Liver (tissue), 9 donors: ENCODE measurements around the gene FLNB. TPM values are rescaled to one million over a fixed set of nuclear protein-coding genes. Genes with fewer than 3 reads are reported as not detected.

Experiments used
- DNase-seq: peaks from one replicate; pipeline ENCODE4 v3.0.0-alpha.2; 2017; ENCODE audit warnings: low spot score
- H3K27ac ChIP-seq, 2 donors: one replicate each; pipeline ENCODE4 v1.7.0; 2013; ENCODE audit warnings: inconsistent platforms in 2 of 2, low read length in 2 of 2, control low read depth in 1 of 2, low read depth in 1 of 2, mild to moderate bottlenecking in 1 of 2
- H3K27me3 ChIP-seq, 4 donors: one replicate each; pipeline versions ENCODE4 v1.6.1 to v1.7.0; 2013; ENCODE audit warnings: low read length in 3 of 4, inconsistent platforms in 1 of 4, mild to moderate bottlenecking in 1 of 4, moderate library complexity in 1 of 4; ENCODE audit not compliant: control insufficient read depth in 4 of 4, insufficient read depth in 4 of 4
- H3K36me3 ChIP-seq, 4 donors: one replicate each; pipeline versions ENCODE4 v1.6.1 to v1.7.0; 2013; ENCODE audit warnings: low read length in 3 of 4, mild to moderate bottlenecking in 3 of 4, low read depth in 1 of 4, moderate library complexity in 1 of 4; ENCODE audit not compliant: control insufficient read depth in 4 of 4, insufficient read depth in 3 of 4
- H3K4me1 ChIP-seq, 4 donors: one replicate each; pipeline versions ENCODE4 v1.6.1 to v1.7.0; 2013; ENCODE audit warnings: low read length in 3 of 4, mild to moderate bottlenecking in 3 of 4, moderate library complexity in 1 of 4; ENCODE audit not compliant: control insufficient read depth in 4 of 4, insufficient read depth in 4 of 4
- H3K4me3 ChIP-seq, 3 donors: one replicate each; pipeline versions ENCODE4 v1.6.1 to v1.7.0; 2013; ENCODE audit warnings: low read length in 3 of 3, control low read depth in 1 of 3, low read depth in 1 of 3, mild to moderate bottlenecking in 1 of 3
- H3K9ac ChIP-seq, 2 donors: one replicate each; pipeline ENCODE4 v1.7.0; 2013; ENCODE audit warnings: low read length in 2 of 2, mild to moderate bottlenecking in 2 of 2, moderate library complexity in 2 of 2, control low read depth in 1 of 2, low read depth in 1 of 2
- H3K9me3 ChIP-seq, 4 donors: one replicate each; pipeline versions ENCODE4 v1.6.1 to v1.7.0; 2013; ENCODE audit warnings: low read length in 3 of 4; ENCODE audit not compliant: control insufficient read depth in 4 of 4
- EGR1 ChIP-seq, 2 donors: IDR thresholded peaks; 2 replicates each; pipeline ENCODE4 v1.6.1; 2016 to 2018; ENCODE audit warnings: antibody characterized with exemption in 2 of 2, low read depth in 2 of 2
- FOXA2 ChIP-seq: IDR thresholded peaks from 2 replicates; pipeline ENCODE4 v1.6.1; 2016; ENCODE audit warnings: antibody characterized with exemption
- GABPA ChIP-seq, 2 donors: IDR thresholded peaks in 1 of 2; conservative IDR thresholded peaks in 1 of 2; 2 replicates each; pipeline ENCODE4 v1.6.1; 2016; ENCODE audit warnings: antibody characterized with exemption in 2 of 2, mild to moderate bottlenecking in 1 of 2, moderate library complexity in 1 of 2
- HNF4A ChIP-seq, 2 donors: conservative IDR thresholded peaks; 2 replicates each; pipeline ENCODE4 v1.6.1; 2016; ENCODE audit warnings: antibody characterized with exemption in 2 of 2, mild to moderate bottlenecking in 2 of 2
- JUND ChIP-seq, 2 donors: IDR thresholded peaks; 2 replicates each; pipeline ENCODE4 v1.6.1; 2016; ENCODE audit warnings: antibody characterized with exemption in 2 of 2
- RAD21 ChIP-seq, 2 donors: IDR thresholded peaks; 2 replicates each; pipeline ENCODE4 v1.6.1; 2016; ENCODE audit warnings: antibody characterized with exemption in 2 of 2, mild to moderate bottlenecking in 2 of 2
- RXRA ChIP-seq, 2 donors: IDR thresholded peaks; 2 replicates each; pipeline ENCODE4 v1.6.1; 2017 to 2018; ENCODE audit warnings: antibody characterized with exemption in 2 of 2, mild to moderate bottlenecking in 1 of 2
- SP1 ChIP-seq: IDR thresholded peaks from 2 replicates; pipeline ENCODE4 v1.6.1; 2018; ENCODE audit warnings: antibody characterized with exemption, mild to moderate bottlenecking
- YY1 ChIP-seq: IDR thresholded peaks from 2 replicates; pipeline ENCODE4 v1.6.1; 2016; ENCODE audit warnings: antibody characterized with exemption, mild to moderate bottlenecking
- WGBS: extraction: QIAGEN DNeasy Blood & Tissue Kit; methylation state at CpG from one replicate; pipeline ENCODE4 v1.1.7; 2013; 5-methylcytosine and 5-hydroxymethylcytosine counted together
- polyA plus RNA-seq, 2 donors: library from polyadenylated mRNA; stranded (reverse) in 1 of 2; unstranded in 1 of 2; fragments of 200-250 nt in 1 of 2; fragments of >200 nt in 1 of 2; fragmentation: Nextera tagmentation in 1 of 2; extraction: Ambion mirVana in 1 of 2; gene quantifications; one replicate each; pipeline versions ENCODE4 v1.2.1 to v1.2.3, GENCODE V29; 2013 to 2015
- total RNA-seq, 2 donors: library from RNA; depleted of rRNA; stranded (reverse); fragments of >200 nt; gene quantifications; one replicate each; pipeline ENCODE4 v1.2.3, GENCODE V29; 2014
- TF ChIP-seq, protein P1 (sequence below): IDR thresholded peaks from 2 replicates; pipeline ENCODE4 v1.6.1; 2016; ENCODE audit warnings: antibody characterized with exemption
- TF ChIP-seq, protein P2 (sequence below): IDR thresholded peaks from 2 replicates; pipeline ENCODE4 v1.6.1; 2016; ENCODE audit warnings: antibody characterized with exemption
- TF ChIP-seq, protein P3 (sequence below): IDR thresholded peaks from 2 replicates; pipeline ENCODE4 v1.6.1; 2016; ENCODE audit warnings: antibody characterized with exemption
- TF ChIP-seq, protein P4 (sequence below): fragments of 150-350 bp; IDR thresholded peaks from 2 replicates; pipeline ENCODE4 v1.5.1; 2017; ENCODE audit warnings: improper control_type of control experiment, low read depth, low read length; ENCODE audit not compliant: missing input control
- TF ChIP-seq, protein P5 (sequence below): IDR thresholded peaks from 2 replicates; pipeline ENCODE4 v1.6.1; 2016; ENCODE audit warnings: antibody characterized with exemption, mild to moderate bottlenecking
- donor health status: healthy.
- donor health status: healthy.
- donor health status: healthy.
- donor health status: healthy.
- donor health status: healthy.

The FLNB gene
- total and polyA plus RNA-seq, 4 donors, result 22.9 to 124 (median 44.3) TPM

DNA sequence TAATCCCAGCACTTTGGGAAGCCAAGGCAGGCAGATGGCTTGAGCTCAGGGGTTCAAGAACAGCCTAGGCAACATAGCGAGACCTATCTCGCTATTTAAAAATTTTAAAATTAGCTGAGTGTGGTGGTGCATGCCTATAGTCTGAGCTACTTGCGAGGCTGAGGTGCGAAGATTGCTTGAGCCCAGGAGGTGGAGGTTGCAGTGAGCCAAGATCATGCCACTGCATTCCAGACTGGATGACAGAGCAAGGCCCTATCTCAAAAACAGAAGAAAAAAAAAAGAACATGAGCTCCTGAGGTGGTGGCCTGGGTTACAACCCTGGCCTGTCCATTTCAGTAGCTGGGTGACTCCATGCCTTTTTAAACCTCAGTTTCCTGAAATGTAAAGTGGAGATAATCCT is 195.3 kb downstream of the FLNB start:
- no peak overlapping the region for H3K27ac ChIP-seq
- H3K4me3 ChIP-seq, result no peak overlapping the region
- no peaks in the 10 kb centered on the region for H3K27me3 ChIP-seq
- no peak overlapping the region for H3K9ac ChIP-seq
- H3K36me3 ChIP-seq, result no peaks in the 10 kb centered on the region
- TF ChIP-seq YY1 (no peak), SP1 (no peak), HNF4A (conservative IDR thresholded peaks at IDR 0.05) (no peak), EGR1 (IDR thresholded peaks at IDR 0.05; ENCODE audit: low read depth in 2 of 2) (no peak), GABPA (IDR thresholded peaks at IDR 0.05 in 1 of 2, conservative IDR thresholded peaks at IDR 0.05 in 1 of 2) (no peak)
- no peak for DNase-seq
- WGBS, result 97% methylated on average over 4 of the region's 4 CpGs
- H3K4me1 ChIP-seq, result peaks cover 2 to 25% (median 12%) of the 10 kb centered on the region in 4 donors
- no peaks in the 10 kb centered on the region for H3K9me3 ChIP-seq

DNA sequence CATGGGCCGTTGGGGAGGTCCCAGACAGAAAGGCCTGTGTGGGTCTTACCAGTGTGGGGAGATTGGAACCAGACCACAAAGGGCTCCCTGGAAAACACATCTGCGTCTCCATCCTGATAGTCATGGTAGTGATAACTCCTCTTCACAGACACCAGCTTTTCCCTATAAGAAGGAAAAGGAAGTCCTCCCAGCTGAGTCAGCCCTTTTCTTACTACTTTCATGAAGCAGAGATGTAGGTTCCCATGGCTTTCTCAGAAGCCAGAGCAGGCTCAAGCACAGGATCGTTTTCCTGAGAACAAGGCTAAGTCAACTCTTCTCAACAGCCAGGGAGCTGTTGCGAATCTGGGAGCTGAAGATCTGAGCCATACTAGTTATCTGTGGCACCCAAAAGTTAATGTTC is 196.5 kb downstream of the FLNB start:
- H3K9me3 ChIP-seq, result no peaks in the 10 kb centered on the region
- 88% methylated on average over 4 of the region's 4 CpGs for WGBS
- peaks cover 2 to 25% (median 12%) of the 10 kb centered on the region in 4 donors for H3K4me1 ChIP-seq
- no peak overlapping the region for H3K4me3 ChIP-seq
- H3K27me3 ChIP-seq, result no peaks in the 10 kb centered on the region
- no peaks in the 10 kb centered on the region for H3K36me3 ChIP-seq
- no peak for DNase-seq
- H3K9ac ChIP-seq, result no peak overlapping the region
- TF ChIP-seq, protein P1, sequence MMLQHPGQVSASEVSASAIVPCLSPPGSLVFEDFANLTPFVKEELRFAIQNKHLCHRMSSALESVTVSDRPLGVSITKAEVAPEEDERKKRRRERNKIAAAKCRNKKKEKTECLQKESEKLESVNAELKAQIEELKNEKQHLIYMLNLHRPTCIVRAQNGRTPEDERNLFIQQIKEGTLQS, result no peak
- TF ChIP-seq, protein P2, sequence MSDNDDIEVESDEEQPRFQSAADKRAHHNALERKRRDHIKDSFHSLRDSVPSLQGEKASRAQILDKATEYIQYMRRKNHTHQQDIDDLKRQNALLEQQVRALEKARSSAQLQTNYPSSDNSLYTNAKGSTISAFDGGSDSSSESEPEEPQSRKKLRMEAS, result no peak
- TF ChIP-seq, protein P3, sequence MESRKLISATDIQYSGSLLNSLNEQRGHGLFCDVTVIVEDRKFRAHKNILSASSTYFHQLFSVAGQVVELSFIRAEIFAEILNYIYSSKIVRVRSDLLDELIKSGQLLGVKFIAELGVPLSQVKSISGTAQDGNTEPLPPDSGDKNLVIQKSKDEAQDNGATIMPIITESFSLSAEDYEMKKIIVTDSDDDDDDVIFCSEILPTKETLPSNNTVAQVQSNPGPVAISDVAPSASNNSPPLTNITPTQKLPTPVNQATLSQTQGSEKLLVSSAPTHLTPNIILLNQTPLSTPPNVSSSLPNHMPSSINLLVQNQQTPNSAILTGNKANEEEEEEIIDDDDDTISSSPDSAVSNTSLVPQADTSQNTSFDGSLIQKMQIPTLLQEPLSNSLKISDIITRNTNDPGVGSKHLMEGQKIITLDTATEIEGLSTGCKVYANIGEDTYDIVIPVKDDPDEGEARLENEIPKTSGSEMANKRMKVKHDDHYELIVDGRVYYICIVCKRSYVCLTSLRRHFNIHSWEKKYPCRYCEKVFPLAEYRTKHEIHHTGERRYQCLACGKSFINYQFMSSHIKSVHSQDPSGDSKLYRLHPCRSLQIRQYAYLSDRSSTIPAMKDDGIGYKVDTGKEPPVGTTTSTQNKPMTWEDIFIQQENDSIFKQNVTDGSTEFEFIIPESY, result no peak
- TF ChIP-seq JUND (IDR thresholded peaks at IDR 0.05), result no peak
- TF ChIP-seq RXRA (IDR thresholded peaks at IDR 0.05), result no peak
- TF ChIP-seq SP1, result no peak
- TF ChIP-seq, protein P4, sequence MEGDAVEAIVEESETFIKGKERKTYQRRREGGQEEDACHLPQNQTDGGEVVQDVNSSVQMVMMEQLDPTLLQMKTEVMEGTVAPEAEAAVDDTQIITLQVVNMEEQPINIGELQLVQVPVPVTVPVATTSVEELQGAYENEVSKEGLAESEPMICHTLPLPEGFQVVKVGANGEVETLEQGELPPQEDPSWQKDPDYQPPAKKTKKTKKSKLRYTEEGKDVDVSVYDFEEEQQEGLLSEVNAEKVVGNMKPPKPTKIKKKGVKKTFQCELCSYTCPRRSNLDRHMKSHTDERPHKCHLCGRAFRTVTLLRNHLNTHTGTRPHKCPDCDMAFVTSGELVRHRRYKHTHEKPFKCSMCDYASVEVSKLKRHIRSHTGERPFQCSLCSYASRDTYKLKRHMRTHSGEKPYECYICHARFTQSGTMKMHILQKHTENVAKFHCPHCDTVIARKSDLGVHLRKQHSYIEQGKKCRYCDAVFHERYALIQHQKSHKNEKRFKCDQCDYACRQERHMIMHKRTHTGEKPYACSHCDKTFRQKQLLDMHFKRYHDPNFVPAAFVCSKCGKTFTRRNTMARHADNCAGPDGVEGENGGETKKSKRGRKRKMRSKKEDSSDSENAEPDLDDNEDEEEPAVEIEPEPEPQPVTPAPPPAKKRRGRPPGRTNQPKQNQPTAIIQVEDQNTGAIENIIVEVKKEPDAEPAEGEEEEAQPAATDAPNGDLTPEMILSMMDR, result no peak
- no peak for TF ChIP-seq RAD21 (IDR thresholded peaks at IDR 0.05)
- TF ChIP-seq, protein P5, sequence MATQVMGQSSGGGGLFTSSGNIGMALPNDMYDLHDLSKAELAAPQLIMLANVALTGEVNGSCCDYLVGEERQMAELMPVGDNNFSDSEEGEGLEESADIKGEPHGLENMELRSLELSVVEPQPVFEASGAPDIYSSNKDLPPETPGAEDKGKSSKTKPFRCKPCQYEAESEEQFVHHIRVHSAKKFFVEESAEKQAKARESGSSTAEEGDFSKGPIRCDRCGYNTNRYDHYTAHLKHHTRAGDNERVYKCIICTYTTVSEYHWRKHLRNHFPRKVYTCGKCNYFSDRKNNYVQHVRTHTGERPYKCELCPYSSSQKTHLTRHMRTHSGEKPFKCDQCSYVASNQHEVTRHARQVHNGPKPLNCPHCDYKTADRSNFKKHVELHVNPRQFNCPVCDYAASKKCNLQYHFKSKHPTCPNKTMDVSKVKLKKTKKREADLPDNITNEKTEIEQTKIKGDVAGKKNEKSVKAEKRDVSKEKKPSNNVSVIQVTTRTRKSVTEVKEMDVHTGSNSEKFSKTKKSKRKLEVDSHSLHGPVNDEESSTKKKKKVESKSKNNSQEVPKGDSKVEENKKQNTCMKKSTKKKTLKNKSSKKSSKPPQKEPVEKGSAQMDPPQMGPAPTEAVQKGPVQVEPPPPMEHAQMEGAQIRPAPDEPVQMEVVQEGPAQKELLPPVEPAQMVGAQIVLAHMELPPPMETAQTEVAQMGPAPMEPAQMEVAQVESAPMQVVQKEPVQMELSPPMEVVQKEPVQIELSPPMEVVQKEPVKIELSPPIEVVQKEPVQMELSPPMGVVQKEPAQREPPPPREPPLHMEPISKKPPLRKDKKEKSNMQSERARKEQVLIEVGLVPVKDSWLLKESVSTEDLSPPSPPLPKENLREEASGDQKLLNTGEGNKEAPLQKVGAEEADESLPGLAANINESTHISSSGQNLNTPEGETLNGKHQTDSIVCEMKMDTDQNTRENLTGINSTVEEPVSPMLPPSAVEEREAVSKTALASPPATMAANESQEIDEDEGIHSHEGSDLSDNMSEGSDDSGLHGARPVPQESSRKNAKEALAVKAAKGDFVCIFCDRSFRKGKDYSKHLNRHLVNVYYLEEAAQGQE, result no peak
- no peak for TF ChIP-seq FOXA2
- TF ChIP-seq GABPA (IDR thresholded peaks at IDR 0.05 in 1 of 2, conservative IDR thresholded peaks at IDR 0.05 in 1 of 2), result no peak
- no peak overlapping the region for H3K27ac ChIP-seq
